Stimulated activated CD4-positive, alpha-beta T cell treated with anti-CD3 and anti-CD28 coated beads, Interleukin-2, amount 100 ng/mL, for 48 hours (primary cell): Measurements from ENCODE around the gene CYP39A1.

ENCODE experiments used
- DNase-seq, 2 donors: peaks; one replicate each; pipeline ENCODE4 v3.0.0-alpha.2; 2020

CYP39A1 gene

GRCh38 chr6:46652603-46653438 lies at the start of gene CYP39A1, which contains the start of gene SLC25A27:
Gene CYP39A1 (minus strand): TSS chr6:46652818. CDS start chr6:46652582, 236 bp downstream.
Gene SLC25A27 (plus strand): TSS chr6:46652975. CDS start chr6:46653193, 218 bp downstream.
- peak; percentile 72 to 74 for DNase-seq

- DNase-seq = no peak
Observed at GRCh38 chr6:46699970-46700369, 47.4 kb upstream of the CYP39A1 start.

GRCh38 chr6:46690911-46691451 lies 38.4 kb upstream of the CYP39A1 start:
- no peak for DNase-seq

- no peak for DNase-seq
Observed at GRCh38 chr6:46690141-46690755, 37.6 kb upstream of the CYP39A1 start.

GRCh38 chr6:46689657-46690056 lies 37.0 kb upstream of the CYP39A1 start:
- DNase-seq = no peak

- DNase-seq = no peak
Observed at GRCh38 chr6:46688966-46689335, 36.3 kb upstream of the CYP39A1 start.

- no peak for DNase-seq
Observed at GRCh38 chr6:46688117-46688965, 35.7 kb upstream of the CYP39A1 start.

- DNase-seq = no peak
Observed at GRCh38 chr6:46687619-46688097, 35.0 kb upstream of the CYP39A1 start, which contains the start of gene TDRD6. Gene TDRD6 (plus strand): TSS chr6:46687885. CDS start chr6:46688129, 244 bp downstream.

- no peak for DNase-seq
Observed at GRCh38 chr6:46684771-46685170, 32.2 kb upstream of the CYP39A1 start.

GRCh38 chr6:46677314-46677654 lies 24.7 kb upstream of the CYP39A1 start:
- no peak for DNase-seq

GRCh38 chr6:46676604-46677313 lies 24.1 kb upstream of the CYP39A1 start:
- no peak for DNase-seq

- DNase-seq = no peak
Observed at GRCh38 chr6:46674410-46674809, 21.8 kb upstream of the CYP39A1 start.

- no peak for DNase-seq
Observed at GRCh38 chr6:46667377-46667776, 14.8 kb upstream of the CYP39A1 start.

- DNase-seq = no peak
Observed at GRCh38 chr6:46661483-46661882, 8.9 kb upstream of the CYP39A1 start.

GRCh38 chr6:46657642-46658041 lies 5.0 kb upstream of the CYP39A1 start:
- DNase-seq = no peak

- no peak for DNase-seq
Observed at GRCh38 chr6:46655803-46656202, 3.2 kb upstream of the CYP39A1 start.

- DNase-seq = no peak
Observed at GRCh38 chr6:46653439-46654195, 999 bp upstream of the CYP39A1 start.

- DNase-seq = no peak
Observed at GRCh38 chr6:46652232-46652602, 401 bp downstream of the CYP39A1 start.

GRCh38 chr6:46651816-46652215 lies 802 bp downstream of the CYP39A1 start:
- DNase-seq = no peak

GRCh38 chr6:46651006-46651405 lies 1.6 kb downstream of the CYP39A1 start:
- DNase-seq = no peak

- no peak for DNase-seq
Observed at GRCh38 chr6:46648869-46649492, 3.6 kb downstream of the CYP39A1 start.
